Measurements from ENCODE around the gene SMIM32. TPM values are rescaled to one million over a fixed set of nuclear protein-coding genes. Genes with fewer than 3 reads are reported as not detected.

The SMIM32 gene
- total RNA-seq, 1 donor from 2014 or later: not detected

Other genes starting within 250 kb of the SMIM32 start
- not detected in 2 replicates for gene LECT2, start 238.2 kb downstream of the SMIM32 start, total RNA-seq
- gene TGFBI, start 164.2 kb downstream of the SMIM32 start, total RNA-seq: 0.45 TPM in 1 of 2 replicates, not detected in the other
- gene SMAD5, start 60.3 kb downstream of the SMIM32 start, total RNA-seq: 21.9 and 24.8 TPM in 2 replicates
- not detected in 2 replicates for gene TRPC7, start 172.4 kb upstream of the SMIM32 start, total RNA-seq

All from T-helper 2 cell treated with Interferon-gamma antibody and Interleukin-4, amounts not matched to agents 100 ng/mL and 5 ng/mL, for 36 hours (primary cell).